ENCODE measurements around the gene CEP57L1. TPM values are rescaled to one million over a fixed set of nuclear protein-coding genes. Genes with fewer than 3 reads are reported as not detected.

The CEP57L1 gene
- total RNA-seq, 6 donors from 2014 or later: 6.8 to 34.6 (median 12.8) TPM

DNA sequence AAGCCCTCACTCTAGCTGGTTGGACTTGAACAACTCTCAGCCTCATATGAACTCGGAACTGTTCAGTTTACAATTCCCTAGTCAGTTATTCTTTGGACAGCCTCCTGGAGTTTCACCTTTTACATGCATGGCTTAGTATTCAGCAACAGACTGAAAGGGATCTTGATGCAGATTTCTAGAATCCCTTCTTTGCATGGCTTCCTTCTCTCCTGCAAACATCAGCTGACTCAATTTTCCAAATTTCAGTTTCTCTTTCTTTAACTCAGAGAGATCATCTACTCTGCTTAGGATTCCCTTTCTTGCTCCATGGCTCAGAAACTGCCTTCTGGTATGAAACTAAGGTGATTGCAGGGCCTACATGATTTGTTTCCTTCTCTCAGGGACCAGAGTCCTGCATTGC, 99.6 kb downstream of the CEP57L1 start:
- ATAC-seq (ENCODE audit: low FRiP score in 2 of 2): no peak

GRCh38 chr6:109197061-109197460, 101.8 kb downstream of the CEP57L1 start:
- H3K27ac ChIP-seq: no peak overlapping the region
- no peak for ATAC-seq (ENCODE audit: low FRiP score in 2 of 2)
- no peak for DNase-seq
- H3K4me1 ChIP-seq: no peaks in the 10 kb centered on the region
- no peak overlapping the region for H3K4me3 ChIP-seq
- TF ChIP-seq EP300 (IDR thresholded peaks at IDR 0.05): no peak
- TF ChIP-seq POLR2A (IDR thresholded peaks at IDR 0.05): no peak
- no peak for TF ChIP-seq POLR2AphosphoS5 (IDR thresholded peaks at IDR 0.05)
- TF ChIP-seq, protein P1, sequence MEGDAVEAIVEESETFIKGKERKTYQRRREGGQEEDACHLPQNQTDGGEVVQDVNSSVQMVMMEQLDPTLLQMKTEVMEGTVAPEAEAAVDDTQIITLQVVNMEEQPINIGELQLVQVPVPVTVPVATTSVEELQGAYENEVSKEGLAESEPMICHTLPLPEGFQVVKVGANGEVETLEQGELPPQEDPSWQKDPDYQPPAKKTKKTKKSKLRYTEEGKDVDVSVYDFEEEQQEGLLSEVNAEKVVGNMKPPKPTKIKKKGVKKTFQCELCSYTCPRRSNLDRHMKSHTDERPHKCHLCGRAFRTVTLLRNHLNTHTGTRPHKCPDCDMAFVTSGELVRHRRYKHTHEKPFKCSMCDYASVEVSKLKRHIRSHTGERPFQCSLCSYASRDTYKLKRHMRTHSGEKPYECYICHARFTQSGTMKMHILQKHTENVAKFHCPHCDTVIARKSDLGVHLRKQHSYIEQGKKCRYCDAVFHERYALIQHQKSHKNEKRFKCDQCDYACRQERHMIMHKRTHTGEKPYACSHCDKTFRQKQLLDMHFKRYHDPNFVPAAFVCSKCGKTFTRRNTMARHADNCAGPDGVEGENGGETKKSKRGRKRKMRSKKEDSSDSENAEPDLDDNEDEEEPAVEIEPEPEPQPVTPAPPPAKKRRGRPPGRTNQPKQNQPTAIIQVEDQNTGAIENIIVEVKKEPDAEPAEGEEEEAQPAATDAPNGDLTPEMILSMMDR (IDR thresholded peaks at IDR 0.05): no peak
- H3K9me3 ChIP-seq: no peaks in the 10 kb centered on the region
- no peaks in the 10 kb centered on the region for H3K36me3 ChIP-seq
- no peaks in the 10 kb centered on the region for H3K27me3 ChIP-seq
- 35 to 57% methylated on average over 1 of the region's 1 CpG for WGBS, 2 donors

More for the DNA sequence above, 99.6 kb downstream of the CEP57L1 start:
- Histone ChIP-seq H3K27me3 (no peaks in the 10 kb centered on the region), H3K9me3 (peaks cover 0 to 10% (median 5%) of the 10 kb centered on the region in 4 donors), H3K4me3 (no peak overlapping the region), H3K27ac (no peak overlapping the region), H3K4me1 (no peaks in the 10 kb centered on the region), H3K36me3 (no peaks in the 10 kb centered on the region)
- 63 to 88% methylated on average over 1 of the region's 1 CpG for WGBS, 2 donors
- TF ChIP-seq POLR2AphosphoS5 (IDR thresholded peaks at IDR 0.05) (no peak), EP300 (IDR thresholded peaks at IDR 0.05) (no peak), POLR2A (IDR thresholded peaks at IDR 0.05) (no peak)
- TF ChIP-seq, protein P1 (IDR thresholded peaks at IDR 0.05): no peak
- DNase-seq: no peak

- TF ChIP-seq, protein P1 (IDR thresholded peaks at IDR 0.05): no peak
- TF ChIP-seq POLR2A (IDR thresholded peaks at IDR 0.05) (no peak), EP300 (IDR thresholded peaks at IDR 0.05) (no peak), POLR2AphosphoS5 (IDR thresholded peaks at IDR 0.05) (no peak)
- 80 to 83% methylated on average over 5 of the region's 5 CpGs for WGBS, 2 donors
- no peaks in the 10 kb centered on the region for H3K27me3 ChIP-seq
- no peak for ATAC-seq (ENCODE audit: low FRiP score in 2 of 2)
- no peaks in the 10 kb centered on the region for H3K9me3 ChIP-seq
- H3K4me3 ChIP-seq: no peak overlapping the region
- no peaks in the 10 kb centered on the region for H3K36me3 ChIP-seq
- no peak overlapping the region for H3K27ac ChIP-seq
- no peaks in the 10 kb centered on the region for H3K4me1 ChIP-seq
- no peak for DNase-seq
Measured at GRCh38 chr6:109202409-109203264, 107.3 kb downstream of the CEP57L1 start.

GRCh38 chr6:109204511-109204910, 109.2 kb downstream of the CEP57L1 start:
- Histone ChIP-seq H3K4me3 (no peak overlapping the region), H3K9me3 (no peaks in the 10 kb centered on the region), H3K36me3 (no peaks in the 10 kb centered on the region), H3K4me1 (no peaks in the 10 kb centered on the region), H3K27ac (no peak overlapping the region), H3K27me3 (no peaks in the 10 kb centered on the region)
- 86 to 88% methylated on average over 3 of the region's 3 CpGs for whole genome bisulfite sequencing, 2 donors
- no peak for ATAC-seq (ENCODE audit: low FRiP score in 2 of 2)
- DNase-seq: no peak
- TF ChIP-seq POLR2A (IDR thresholded peaks at IDR 0.05) (no peak), EP300 (IDR thresholded peaks at IDR 0.05) (no peak), POLR2AphosphoS5 (IDR thresholded peaks at IDR 0.05) (no peak)
- TF ChIP-seq, protein P1 (IDR thresholded peaks at IDR 0.05): no peak

All from upper lobe of left lung (tissue), 6 donors.